Keratinocyte (primary cell): Measurements from ENCODE around the gene TRIP12.
"Not testable (repeated sequence)": the region's sequence is repeated elsewhere in the genome, so short reads cannot be mapped to it uniquely, and the experiment has no call there.

ENCODE experiments used
- EZH2 ChIP-seq: IDR thresholded peaks from one replicate; pipeline ENCODE4 v1.6.1; 2012; ENCODE audit warnings: inconsistent platforms, mild to moderate bottlenecking, low read length, moderate library complexity
- TF ChIP-seq, protein P1 (sequence below), 3 experiments: IDR thresholded peaks in 1 of 3; conservative IDR thresholded peaks in 1 of 3; optimal IDR thresholded peaks in 1 of 3; 2 replicates in 2 of 3; 3 replicates in 1 of 3; pipeline versions ENCODE3 to v1.5.1; 2011; ENCODE audit warnings: low read length in 3 of 3, mild to moderate bottlenecking in 3 of 3, moderate library complexity in 2 of 3, control low read depth in 1 of 3, inconsistent platforms in 1 of 3; ENCODE audit not compliant: insufficient read depth in 2 of 3; ENCODE audit errors: extremely low read depth in 1 of 3

DNA sequence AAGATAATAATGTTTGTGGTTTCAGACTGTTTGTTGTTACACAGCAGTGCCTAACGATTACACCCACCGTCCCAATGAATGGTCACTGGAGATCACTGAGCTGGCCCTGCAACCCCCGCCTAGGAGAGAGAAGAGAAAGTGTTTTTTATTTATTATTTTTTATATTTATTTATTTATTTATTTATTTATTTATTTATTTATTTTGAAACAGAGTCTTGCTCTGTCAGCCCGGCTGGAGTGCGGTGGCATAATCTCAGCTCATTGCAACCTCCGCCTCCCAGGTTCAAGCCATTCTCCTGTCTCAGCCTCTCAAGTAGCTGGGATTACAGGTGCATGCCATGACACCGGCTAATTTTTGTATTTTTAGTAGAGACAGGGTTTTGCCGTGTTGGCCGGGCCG lies 164.3 kb downstream of the TRIP12 start:
- not testable (repeated sequence) for TF ChIP-seq EZH2
- TF ChIP-seq, protein P1, sequence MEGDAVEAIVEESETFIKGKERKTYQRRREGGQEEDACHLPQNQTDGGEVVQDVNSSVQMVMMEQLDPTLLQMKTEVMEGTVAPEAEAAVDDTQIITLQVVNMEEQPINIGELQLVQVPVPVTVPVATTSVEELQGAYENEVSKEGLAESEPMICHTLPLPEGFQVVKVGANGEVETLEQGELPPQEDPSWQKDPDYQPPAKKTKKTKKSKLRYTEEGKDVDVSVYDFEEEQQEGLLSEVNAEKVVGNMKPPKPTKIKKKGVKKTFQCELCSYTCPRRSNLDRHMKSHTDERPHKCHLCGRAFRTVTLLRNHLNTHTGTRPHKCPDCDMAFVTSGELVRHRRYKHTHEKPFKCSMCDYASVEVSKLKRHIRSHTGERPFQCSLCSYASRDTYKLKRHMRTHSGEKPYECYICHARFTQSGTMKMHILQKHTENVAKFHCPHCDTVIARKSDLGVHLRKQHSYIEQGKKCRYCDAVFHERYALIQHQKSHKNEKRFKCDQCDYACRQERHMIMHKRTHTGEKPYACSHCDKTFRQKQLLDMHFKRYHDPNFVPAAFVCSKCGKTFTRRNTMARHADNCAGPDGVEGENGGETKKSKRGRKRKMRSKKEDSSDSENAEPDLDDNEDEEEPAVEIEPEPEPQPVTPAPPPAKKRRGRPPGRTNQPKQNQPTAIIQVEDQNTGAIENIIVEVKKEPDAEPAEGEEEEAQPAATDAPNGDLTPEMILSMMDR (optimal IDR thresholded peaks at IDR 0.05 in 1 of 3, IDR thresholded peaks at IDR 0.05 in 1 of 3, conservative IDR thresholded peaks at IDR 0.05 in 1 of 3; ENCODE audit: extremely low read depth in 1 of 3, insufficient read depth in 2 of 3, low read length in 3 of 3), result not testable (repeated sequence)
